Esophagus squamous epithelium (tissue), 5 donors: ENCODE results near the gene ADAMTS8. TPM values are rescaled to one million over a fixed set of nuclear protein-coding genes. Genes with fewer than 3 reads are reported as not detected.

ENCODE experiments used
- DNase-seq: peaks from one replicate; lab custom pipeline; 2025; lab: John Stamatoyannopoulos, UW
- H3K27ac ChIP-seq, 4 donors: fragments of 200-600 bp; sonication (generic); one replicate each; pipeline ENCODE4 v1.5.1; 2016 to 2019; ENCODE audit warnings: mild to moderate bottlenecking in 1 of 4
- H3K27me3 ChIP-seq, 4 donors: fragments of 200-600 bp; sonication (generic); 1 replicate in 3 of 4; 2 replicates in 1 of 4; pipeline versions ENCODE4 v1.5.1 to v1.6.0; 2017 to 2021; ENCODE audit warnings: antibody characterized with exemption in 1 of 4
- H3K36me3 ChIP-seq, 3 donors: fragments of 200-600 bp; sonication (generic); one replicate each; pipeline ENCODE4 v1.5.1; 2016 to 2019
- H3K4me1 ChIP-seq, 3 donors: fragments of 200-600 bp; sonication (generic); one replicate each; pipeline ENCODE4 v1.5.1; 2017 to 2019
- H3K4me3 ChIP-seq, 4 donors: fragments of 200-600 bp; sonication (generic); 1 replicate in 3 of 4; 2 replicates in 1 of 4; pipeline ENCODE4 v1.5.1; 2016 to 2019; ENCODE audit warnings: mild to moderate bottlenecking in 2 of 4, moderate library complexity in 1 of 4
- H3K9me3 ChIP-seq, 3 donors: fragments of 200-600 bp; sonication (generic); one replicate each; pipeline ENCODE4 v1.5.1; 2016 to 2019
- CTCF ChIP-seq, 6 experiments: fragments of 450-650 bp in 4 of 6; fragments of 200-600 bp in 2 of 6; sonication (generic) in 2 of 6; IDR thresholded peaks; one replicate each; pipeline ENCODE4 v1.5.1; 2016 to 2019; ENCODE audit warnings: antibody characterized with exemption in 6 of 6, mild to moderate bottlenecking in 4 of 6, moderate library complexity in 4 of 6
- POLR2A ChIP-seq, 4 donors: fragments of 450-650 bp; IDR thresholded peaks; one replicate each; pipeline ENCODE4 v1.6.1; 2017; ENCODE audit warnings: antibody characterized with exemption in 4 of 4, mild to moderate bottlenecking in 4 of 4, moderate library complexity in 3 of 4
- WGBS, 2 donors: methylation state at CpG; one replicate each; pipeline ENCODE4 v1.1.5; 2018; 5-methylcytosine and 5-hydroxymethylcytosine counted together
- intact Hi-C: fragments of 100-400 bp; cut with DNase I; formaldehyde crosslinking; loops from one replicate; pipeline ENCODE4 v1.15.0; 2022
- total RNA-seq, 4 donors: library from RNA; depleted of rRNA; stranded (reverse); fragments of >200 nt; gene quantifications; one replicate each; pipeline ENCODE4 v1.1.0, GENCODE V29; 2016
- donor health status: DM: yes; HTN: yes; CAD: no.

The ADAMTS8 gene
- total RNA-seq, 4 donors from 2014 or later = 0.83 to 8.8 (median 1.8) TPM

GRCh38 chr11:130462101-130462885 lies 33.9 kb upstream of the ADAMTS8 start:
- DNase-seq = no peak
- intact Hi-C loops = no loop called here
- Histone ChIP-seq H3K27me3 (peaks cover 0 to 4% (median 0%) of the 10 kb centered on the region in 4 donors), H3K27ac (no peak overlapping the region), H3K9me3 (no peaks in the 10 kb centered on the region), H3K4me1 (peaks cover 0 to 11% (median 9%) of the 10 kb centered on the region in 3 donors), H3K36me3 (peaks cover 0 to 14% (median 0%) of the 10 kb centered on the region in 3 donors), H3K4me3 (no peak overlapping the region)
- TF ChIP-seq POLR2A (IDR thresholded peaks at IDR 0.05) = no peak
- WGBS, 2 donors = 86 to 90% methylated on average over 10 to 18 of the region's 31 CpGs

DNA sequence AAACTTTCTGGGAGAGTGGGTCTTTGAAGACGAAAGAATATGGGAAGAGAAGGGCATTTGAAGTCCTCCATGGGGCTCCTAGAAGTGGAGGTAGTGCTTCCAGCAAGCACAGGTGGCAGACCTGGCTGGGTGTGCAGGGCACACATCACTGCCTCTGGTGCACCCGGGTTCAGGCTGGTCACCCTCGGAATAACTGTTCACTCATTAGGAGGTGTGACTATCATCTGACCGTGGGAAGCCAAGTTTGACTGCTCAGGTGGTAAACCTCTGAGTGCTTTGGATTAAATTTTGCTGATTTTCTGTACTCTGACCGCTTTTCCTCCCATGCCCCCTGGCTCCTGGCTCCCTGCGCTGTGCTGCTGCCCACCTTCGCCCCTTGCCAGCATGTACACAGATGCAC lies 31.1 kb upstream of the ADAMTS8 start:
- H3K9me3 ChIP-seq = no peaks in the 10 kb centered on the region
- intact Hi-C loops = no loop called here
- no peak overlapping the region for H3K27ac ChIP-seq
- peaks cover 0 to 4% (median 0%) of the 10 kb centered on the region in 4 donors for H3K27me3 ChIP-seq
- peaks cover 0 to 35% (median 20%) of the 10 kb centered on the region in 3 donors for H3K4me1 ChIP-seq
- peaks cover 0 to 8% (median 0%) of the 10 kb centered on the region in 3 donors for H3K36me3 ChIP-seq
- 84 to 91% methylated on average over 4 to 6 of the region's 7 CpGs for WGBS, 2 donors
- H3K4me3 ChIP-seq = no peak overlapping the region
- DNase-seq = no peak
- no peak for TF ChIP-seq POLR2A (IDR thresholded peaks at IDR 0.05)
- TF ChIP-seq CTCF (IDR thresholded peaks at IDR 0.05) = no peak

- Histone ChIP-seq H3K27me3 (peaks cover 0 to 4% (median 0%) of the 10 kb centered on the region in 4 donors), H3K9me3 (no peaks in the 10 kb centered on the region), H3K4me1 (peaks cover 0 to 43% (median 20%) of the 10 kb centered on the region in 3 donors), H3K27ac (peak overlapping the region in 1 of 4 donors; percentile 17), H3K4me3 (no peak overlapping the region), H3K36me3 (peaks cover 0 to 8% (median 0%) of the 10 kb centered on the region in 3 donors)
- WGBS, 2 donors = 60 to 83% methylated on average over 2 to 3 of the region's 4 CpGs
- intact Hi-C loops = no loop called here
- DNase-seq = no peak
- TF ChIP-seq CTCF (IDR thresholded peaks at IDR 0.05) = no peak
- TF ChIP-seq POLR2A (IDR thresholded peaks at IDR 0.05) = no peak
These were observed 30.0 kb upstream of the ADAMTS8 start for GRCh38 chr11:130458410-130458729.

DNA sequence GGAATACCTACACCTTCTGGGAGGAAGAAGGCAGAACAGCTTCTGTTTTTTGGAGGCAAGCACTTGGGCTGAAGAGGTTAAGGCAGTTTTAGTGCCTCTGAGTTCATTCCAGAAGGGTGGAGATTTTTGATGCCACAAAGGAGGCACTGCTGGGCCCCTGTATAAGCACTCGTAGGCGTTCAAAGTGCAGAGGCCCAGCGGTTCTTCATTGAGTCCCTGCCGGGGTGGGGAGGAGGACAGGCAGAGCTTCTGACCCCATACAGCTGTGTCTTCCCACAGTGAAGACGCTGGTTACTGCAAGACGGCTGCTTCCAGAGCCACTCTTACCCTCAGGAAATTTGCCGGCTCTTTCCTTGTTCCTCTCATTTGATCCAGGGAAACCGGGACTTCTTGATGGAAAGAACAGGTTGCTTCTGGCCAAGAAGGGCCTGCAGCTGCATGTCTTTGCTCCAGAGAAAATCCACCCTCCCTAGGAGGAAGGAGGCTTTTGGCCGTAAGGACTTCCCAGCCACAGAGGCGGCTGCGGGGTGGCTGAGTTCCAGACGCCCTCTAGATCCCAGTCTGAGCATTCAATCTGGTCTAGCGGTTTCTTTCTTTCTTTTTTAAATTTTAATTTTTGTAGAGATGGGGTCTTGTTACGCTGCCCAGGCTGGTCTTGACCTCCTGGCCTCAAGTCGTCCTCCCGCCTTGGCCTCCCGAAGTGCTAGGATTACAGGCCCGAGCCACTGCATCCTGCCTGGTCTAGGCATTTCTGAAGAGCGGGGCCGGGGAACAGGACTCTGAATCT lies 29.4 kb upstream of the ADAMTS8 start:
- DNase-seq = no peak
- Histone ChIP-seq H3K27me3 (peaks cover 0 to 4% (median 0%) of the 10 kb centered on the region in 4 donors), H3K27ac (peak overlapping the region in 2 of 4 donors; percentile 17 to 53), H3K4me3 (peak overlapping the region in 1 of 4 donors; percentile 27), H3K9me3 (no peaks in the 10 kb centered on the region), H3K36me3 (peaks cover 0 to 8% (median 0%) of the 10 kb centered on the region in 3 donors), H3K4me1 (peaks cover 0 to 43% (median 20%) of the 10 kb centered on the region in 3 donors)
- 28 to 40% methylated on average over 13 to 17 of the region's 20 CpGs for WGBS, 2 donors
- intact Hi-C loops = no loop called here
- TF ChIP-seq CTCF (IDR thresholded peaks at IDR 0.05) (no peak), POLR2A (IDR thresholded peaks at IDR 0.05) (no peak)

- Histone ChIP-seq H3K4me3 (no peak overlapping the region), H3K9me3 (no peaks in the 10 kb centered on the region), H3K27me3 (peaks cover 0 to 14% (median 0%) of the 10 kb centered on the region in 4 donors), H3K4me1 (peaks cover 0 to 47% (median 20%) of the 10 kb centered on the region in 3 donors), H3K36me3 (no peaks in the 10 kb centered on the region), H3K27ac (no peak overlapping the region)
- DNase-seq = no peak
- intact Hi-C loops = no loop called here
- TF ChIP-seq CTCF (IDR thresholded peaks at IDR 0.05) (no peak), POLR2A (IDR thresholded peaks at IDR 0.05) (no peak)
- WGBS, 2 donors = 89 to 92% methylated on average over 3 of the region's 3 CpGs
These were observed 27.9 kb upstream of the ADAMTS8 start for GRCh38 chr11:130456286-130456685.
